Measurements from ENCODE around the gene USP25. TPM values are rescaled to one million over a fixed set of nuclear protein-coding genes. Genes with fewer than 3 reads are reported as not detected.
A peak's percentile ranks its signal among the peaks of the same experiment; 100 is the strongest.

USP25 gene
- total and polyA plus RNA-seq, 9 of the 15 experiments (the other 6 are each of a cell fraction or from before 2014, with no cell fraction given) = 7.8 to 44.9 (median 31.4) TPM

GRCh38 chr21:15752763-15753407 lies 23.1 kb downstream of the USP25 start (continued):
- TF ChIP-seq BRF1 (IDR thresholded peaks at IDR 0.05; ENCODE audit: borderline replicate concordance, extremely low read depth, insufficient read length) (no peak), NR4A1 (CRISPR knock-in tag; IDR thresholded peaks at IDR 0.05) (no peak), NR4A1 (tag; IDR thresholded peaks at IDR 0.05) (no peak), MEIS2 (IDR thresholded peaks at IDR 0.05; ENCODE audit: partially characterized antibody) (peak; percentile 13), CBFA2T2 (conservative IDR thresholded peaks at IDR 0.05) (peak; percentile 48), ZNF655 (CRISPR knock-in tag; IDR thresholded peaks at IDR 0.05) (no peak), ZBTB7A (IDR thresholded peaks at IDR 0.05; ENCODE audit: borderline replicate concordance, control insufficient read depth, low read depth, low read length) (0 out of 2 replicates have a peak, but pooled peaks have one; percentile 27), KLF10 (CRISPR knock-in tag; IDR thresholded peaks at IDR 0.05) (no peak)

GRCh38 chr21:15753741-15754140 lies 24.0 kb downstream of the USP25 start:
- peak overlapping the region; percentile 45; the same call in 1 of the 3 replicates for H3K27ac ChIP-seq (ENCODE audit: extremely low read depth, low read depth, low read length)
- peak; percentile 17; the same call in 2 of the 3 replicates for ATAC-seq
- no peaks in the 10 kb centered on the region for H4K20me1 ChIP-seq (replicated peaks; ENCODE audit: control insufficient read depth, insufficient read depth, low read length)
- no peak overlapping the region for H3K4me2 ChIP-seq (ENCODE audit: insufficient read depth, low read length)
- ChIA-PET CTCF (ENCODE audit: low intra/inter-chr PET ratio) (no interaction called here), POLR2A (interaction anchor here (0.6 to 1.4 kb wide), 2 partner anchors 9 to 19 kb away, joined by 3 to 5 read pairs; no protein-coding TSS in a partner anchor)
- DNase-seq (ENCODE audit: extremely low read depth in 1 of 4, low spot score in 3 of 4) = peak in 1 of 4 experiments; percentile 36
- H2AFZ ChIP-seq (ENCODE audit: low read depth, low read length) = no peak overlapping the region
- no peak for FAIRE-seq
- peaks cover 97% of the 10 kb centered on the region for H3K79me2 ChIP-seq (ENCODE audit: control insufficient read depth, insufficient read depth, low read length)
- no peaks in the 10 kb centered on the region for H3K9me1 ChIP-seq (ENCODE audit: control insufficient read depth, insufficient read depth, low read length)
- H3K4me1 ChIP-seq (replicated peaks in 1 of 2; ENCODE audit: control insufficient read depth in 2 of 2, insufficient read depth in 2 of 2, low read length in 2 of 2) = peaks cover 12 to 31% of the 10 kb centered on the region in 2 experiments
- 75% methylated on average over 1 of the region's 1 CpG for WGBS (ENCODE audit: insufficient coverage, low coverage, missing lambda C conversion rate)
- in situ Hi-C loops (cut with MboI) (no loop called here), intact Hi-C loops (cut with micrococcal nuclease) (no loop called here)
- peak overlapping the region in 1 of 2 experiments; percentile 2; a peak in 1 of 4 replicates for H3K9ac ChIP-seq (ENCODE audit: insufficient read depth in 1 of 2, low read depth in 2 of 2, low read length in 2 of 2)
- H3K27me3 ChIP-seq (ENCODE audit: control insufficient read depth in 2 of 2, insufficient read depth in 2 of 2, low read length in 2 of 2) = no peaks in the 10 kb centered on the region
- H3K9me3 ChIP-seq (replicated peaks; ENCODE audit: control insufficient read depth, insufficient read depth, low read depth, low read length) = peaks cover 5% of the 10 kb centered on the region
- peaks cover 10% of the 10 kb centered on the region; the same call in 2 of the 3 replicates for H3K36me3 ChIP-seq (ENCODE audit: control insufficient read depth, insufficient read depth, low read length)
- H3K4me3 ChIP-seq = no peak overlapping the region
- BruUV-seq (replicated peaks) = no TSS peak
- TF ChIP-seq RAD51 (IDR thresholded peaks at IDR 0.05; ENCODE audit: borderline replicate concordance, low read depth) = peak; percentile 19; the same call in 1 of the 2 replicates
- TF ChIP-seq ARID1B (IDR thresholded peaks at IDR 0.05) = 0 out of 2 replicates have a peak, but pooled peaks have one; percentile 11
- no peak for TF ChIP-seq SUPT5H (IDR thresholded peaks at IDR 0.05)
- no peak for TF ChIP-seq ZNF609 (CRISPR knock-in tag; IDR thresholded peaks at IDR 0.05; ENCODE audit: borderline replicate concordance)
- TF ChIP-seq ZNF764 (CRISPR knock-in tag; IDR thresholded peaks at IDR 0.05; ENCODE audit: low read depth) = no peak
- TF ChIP-seq ZNF232 (CRISPR knock-in tag; IDR thresholded peaks at IDR 0.05) = no peak
- TF ChIP-seq CBFA2T3 (IDR thresholded peaks at IDR 0.05) = peak; percentile 24; the same call in 1 of the 2 replicates
- no peak for TF ChIP-seq HOXB6 (CRISPR knock-in tag; IDR thresholded peaks at IDR 0.05; ENCODE audit: borderline replicate concordance)
- 0 out of 2 replicates have a peak, but pooled peaks have one; percentile 6 for TF ChIP-seq CBFA2T2 (conservative IDR thresholded peaks at IDR 0.05)
